ENCODE results near the gene GRHL3. TPM values are rescaled to one million over a fixed set of nuclear protein-coding genes. Genes with fewer than 3 reads are reported as not detected.

GRHL3 gene
- total RNA-seq, 4 donors from 2014 or later: not detected

GRCh38 chr1:24349891-24350290 is 30.7 kb downstream of the GRHL3 start:
- TF ChIP-seq CTCF (IDR thresholded peaks at IDR 0.05; ENCODE audit: low read depth): no peak

- TF ChIP-seq CTCF (IDR thresholded peaks at IDR 0.05; ENCODE audit: low read depth): no peak
Observed at GRCh38 chr1:24351247-24351646, 32.1 kb downstream of the GRHL3 start.

GRCh38 chr1:24351918-24352627 is 32.9 kb downstream of the GRHL3 start:
- no peak for TF ChIP-seq CTCF (IDR thresholded peaks at IDR 0.05; ENCODE audit: low read depth)

GRCh38 chr1:24353292-24353891 is 34.2 kb downstream of the GRHL3 start:
- no peak for TF ChIP-seq CTCF (IDR thresholded peaks at IDR 0.05; ENCODE audit: low read depth)

GRCh38 chr1:24355466-24355865 is 36.3 kb downstream of the GRHL3 start:
- no peak for TF ChIP-seq CTCF (IDR thresholded peaks at IDR 0.05; ENCODE audit: low read depth)

- no peak for TF ChIP-seq CTCF (IDR thresholded peaks at IDR 0.05; ENCODE audit: low read depth)
Observed at GRCh38 chr1:24357038-24357437, 37.9 kb downstream of the GRHL3 start.

GRCh38 chr1:24360681-24361080 is 41.5 kb downstream of the GRHL3 start:
- no peak for TF ChIP-seq CTCF (IDR thresholded peaks at IDR 0.05; ENCODE audit: low read depth)

Measured in subcutaneous adipose tissue (tissue), 4 donors.